Prostate gland (tissue), 2 donors: Measurements from ENCODE around the gene PDZK1.

Experiments
- POLR2AphosphoS5 ChIP-seq: sonication (generic); formaldehyde crosslinking; IDR thresholded peaks from one replicate; pipeline ENCODE4 v1.6.1; 2017; ENCODE audit warnings: antibody characterized with exemption
- TF ChIP-seq, protein P1 (sequence below), 4 experiments: fragments of 200-600 bp in 2 of 4; fragments of 450-650 bp in 2 of 4; sonication (generic) in 2 of 4; IDR thresholded peaks; 1 replicate in 3 of 4; 2 replicates in 1 of 4; pipeline ENCODE4 v1.5.1; 2016 to 2019; ENCODE audit warnings: antibody characterized with exemption in 4 of 4, mild to moderate bottlenecking in 2 of 4, moderate library complexity in 2 of 4

- TF ChIP-seq, protein P1, sequence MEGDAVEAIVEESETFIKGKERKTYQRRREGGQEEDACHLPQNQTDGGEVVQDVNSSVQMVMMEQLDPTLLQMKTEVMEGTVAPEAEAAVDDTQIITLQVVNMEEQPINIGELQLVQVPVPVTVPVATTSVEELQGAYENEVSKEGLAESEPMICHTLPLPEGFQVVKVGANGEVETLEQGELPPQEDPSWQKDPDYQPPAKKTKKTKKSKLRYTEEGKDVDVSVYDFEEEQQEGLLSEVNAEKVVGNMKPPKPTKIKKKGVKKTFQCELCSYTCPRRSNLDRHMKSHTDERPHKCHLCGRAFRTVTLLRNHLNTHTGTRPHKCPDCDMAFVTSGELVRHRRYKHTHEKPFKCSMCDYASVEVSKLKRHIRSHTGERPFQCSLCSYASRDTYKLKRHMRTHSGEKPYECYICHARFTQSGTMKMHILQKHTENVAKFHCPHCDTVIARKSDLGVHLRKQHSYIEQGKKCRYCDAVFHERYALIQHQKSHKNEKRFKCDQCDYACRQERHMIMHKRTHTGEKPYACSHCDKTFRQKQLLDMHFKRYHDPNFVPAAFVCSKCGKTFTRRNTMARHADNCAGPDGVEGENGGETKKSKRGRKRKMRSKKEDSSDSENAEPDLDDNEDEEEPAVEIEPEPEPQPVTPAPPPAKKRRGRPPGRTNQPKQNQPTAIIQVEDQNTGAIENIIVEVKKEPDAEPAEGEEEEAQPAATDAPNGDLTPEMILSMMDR (IDR thresholded peaks at IDR 0.05), result no peak
- TF ChIP-seq POLR2AphosphoS5, result no peak
Measured at GRCh38 chr1:145730900-145731299, 23.7 kb upstream of the PDZK1 start.
